Neuron (in vitro differentiated cells): ENCODE measurements around the gene GALNT3.
A peak's percentile ranks its signal among the peaks of the same experiment; 100 is the strongest.

Experiments used
- H2AFZ ChIP-seq: one replicate; pipeline ENCODE4 v1.6.1; 2013; ENCODE audit warnings: low read depth, mild to moderate bottlenecking, inconsistent platforms, low read length, moderate library complexity
- H3K27me3 ChIP-seq: one replicate; pipeline ENCODE4 v1.6.1; 2013; ENCODE audit warnings: low read length; ENCODE audit not compliant: insufficient read depth
- H3K36me3 ChIP-seq: one replicate; pipeline ENCODE4 v1.6.1; 2013; ENCODE audit warnings: low read length; ENCODE audit not compliant: insufficient read depth
- H3K4me1 ChIP-seq: one replicate; pipeline ENCODE4 v1.6.1; 2013; ENCODE audit warnings: low read length; ENCODE audit not compliant: insufficient read depth
- H3K4me3 ChIP-seq: 2 replicates; pipeline ENCODE4 v1.5.1; 2013; ENCODE audit warnings: mild to moderate bottlenecking, low read length, moderate library complexity
- H3K9me3 ChIP-seq: one replicate; pipeline ENCODE4 v1.6.1; 2013; ENCODE audit warnings: low read length

Gene GALNT3

DNA sequence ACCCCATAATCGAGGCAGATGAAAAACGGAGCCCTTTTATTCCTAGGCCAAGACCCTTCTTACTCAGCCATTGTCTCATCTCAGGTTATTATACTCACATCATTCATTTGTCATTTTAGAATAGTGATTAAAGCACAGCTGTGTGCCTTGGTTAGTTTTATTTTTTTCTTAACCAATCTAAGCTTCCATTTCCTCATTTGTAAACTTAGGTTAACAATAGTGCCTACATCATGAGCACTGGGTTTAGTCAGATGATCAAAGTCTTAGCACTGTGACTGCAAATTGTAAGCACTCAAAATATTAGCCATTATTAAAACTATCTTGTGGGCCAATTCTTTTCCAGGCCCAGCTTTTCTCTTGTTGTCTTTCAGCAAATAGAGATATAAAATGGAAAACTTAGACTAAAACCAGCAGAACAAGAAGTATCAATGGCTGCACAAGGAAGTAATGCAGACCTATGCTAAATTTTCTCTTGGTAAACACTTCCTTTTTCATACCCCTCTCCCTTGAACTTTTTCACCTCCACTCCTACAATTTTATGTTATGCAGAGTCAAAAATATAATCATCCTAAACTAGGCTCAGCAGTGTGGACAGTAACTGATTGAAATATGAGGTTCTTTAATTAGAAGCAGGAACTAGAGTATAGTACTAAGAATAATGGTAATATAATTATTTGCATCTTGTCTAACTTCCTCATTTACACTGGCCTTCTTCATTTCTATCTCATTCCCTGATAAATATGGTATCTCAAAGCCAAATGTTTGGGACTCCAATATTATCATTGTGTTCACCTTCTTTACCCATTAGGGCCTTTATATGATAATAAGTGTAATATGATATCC is 21.5 kb upstream of the GALNT3 start:
- no peak overlapping the region for H2AFZ ChIP-seq
- no peak overlapping the region for H3K4me3 ChIP-seq
- H3K36me3 ChIP-seq, result no peaks in the 10 kb centered on the region
- H3K4me1 ChIP-seq, result no peaks in the 10 kb centered on the region
- no peaks in the 10 kb centered on the region for H3K9me3 ChIP-seq
- no peaks in the 10 kb centered on the region for H3K27me3 ChIP-seq

DNA sequence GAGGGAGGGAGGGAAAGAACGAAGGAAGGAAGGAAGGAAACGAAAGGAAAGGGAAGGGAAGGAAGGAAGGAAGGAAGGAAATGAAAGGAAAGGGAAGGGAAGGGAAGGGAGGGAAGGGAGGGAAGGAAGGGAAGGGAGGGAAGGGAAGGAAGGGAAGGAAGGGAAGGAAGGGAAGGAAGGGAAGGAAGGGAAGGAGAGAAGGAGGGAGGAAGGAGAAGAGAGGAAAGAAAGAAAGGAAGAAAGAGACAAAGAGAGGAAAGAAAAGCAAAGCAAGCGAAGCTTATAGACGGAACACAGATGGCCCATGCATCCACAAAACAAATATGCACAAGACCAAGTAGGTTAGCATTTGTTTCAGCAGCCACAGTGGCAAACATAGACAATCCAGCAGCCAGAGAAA is 20.4 kb upstream of the GALNT3 start:
- Histone ChIP-seq H3K9me3 (no peaks in the 10 kb centered on the region), H3K4me3 (no peak overlapping the region), H3K27me3 (no peaks in the 10 kb centered on the region), H2AFZ (no peak overlapping the region), H3K36me3 (no peaks in the 10 kb centered on the region), H3K4me1 (no peaks in the 10 kb centered on the region)

DNA sequence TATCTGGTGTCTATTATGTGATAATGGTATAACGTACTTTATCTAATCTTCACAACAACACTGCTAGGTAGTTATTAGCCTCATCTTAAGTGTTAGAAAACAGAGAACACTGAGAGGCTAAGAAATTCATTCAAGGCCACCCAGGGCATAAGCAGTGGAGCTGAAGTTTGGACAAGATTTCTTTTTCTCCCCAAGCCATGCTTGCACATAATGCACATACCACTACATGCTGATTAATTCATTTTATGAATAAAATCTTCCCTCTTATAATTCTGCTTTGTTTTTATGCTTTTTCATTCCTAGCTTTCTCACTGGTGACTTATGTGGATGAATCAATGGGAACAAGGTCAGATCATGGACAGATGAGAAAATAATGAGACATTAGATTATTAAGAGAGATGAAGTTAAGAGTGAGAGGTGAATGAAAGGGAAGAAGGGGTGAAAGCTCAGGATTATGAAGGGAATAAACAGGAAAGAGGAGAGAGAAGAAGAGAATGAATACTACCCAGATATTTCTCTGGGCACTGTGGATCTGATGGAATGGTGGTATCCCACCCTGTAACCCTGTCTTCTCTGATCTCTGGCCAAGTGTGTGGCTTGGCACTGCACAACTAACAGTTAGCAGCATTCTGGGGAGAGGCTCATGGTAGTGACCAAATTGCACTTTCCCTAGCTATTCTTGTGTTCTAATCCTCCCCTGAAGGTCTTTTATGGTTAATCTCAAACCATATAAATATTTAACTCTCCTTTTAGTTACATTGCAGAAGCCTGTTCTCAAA is 17.7 kb upstream of the GALNT3 start:
- H3K36me3 ChIP-seq, result no peaks in the 10 kb centered on the region
- no peaks in the 10 kb centered on the region for H3K27me3 ChIP-seq
- H2AFZ ChIP-seq, result no peak overlapping the region
- H3K4me3 ChIP-seq, result no peak overlapping the region
- H3K4me1 ChIP-seq, result no peaks in the 10 kb centered on the region
- H3K9me3 ChIP-seq, result no peaks in the 10 kb centered on the region

DNA sequence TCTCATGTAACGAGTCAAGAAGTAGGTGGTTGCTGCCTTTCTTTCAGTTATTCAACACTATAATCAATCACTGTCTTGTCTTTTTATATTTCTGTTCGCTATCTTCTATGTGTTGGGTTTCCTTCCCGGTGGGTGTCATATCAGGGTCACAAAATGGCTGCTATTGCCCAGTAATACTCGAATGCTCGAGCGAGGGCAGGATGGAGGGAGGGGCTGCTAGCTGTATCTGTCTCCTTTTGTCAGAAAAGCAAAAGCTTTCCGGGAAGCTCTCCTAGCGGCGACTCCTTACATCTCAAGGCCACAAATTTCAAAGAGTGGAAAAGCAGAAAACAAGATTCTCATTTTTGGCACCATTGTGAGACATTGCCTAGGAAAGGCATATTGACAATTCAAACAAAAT is 16.4 kb upstream of the GALNT3 start:
- no peak overlapping the region for H2AFZ ChIP-seq
- H3K36me3 ChIP-seq, result no peaks in the 10 kb centered on the region
- no peaks in the 10 kb centered on the region for H3K9me3 ChIP-seq
- H3K4me3 ChIP-seq, result no peak overlapping the region
- no peaks in the 10 kb centered on the region for H3K27me3 ChIP-seq
- H3K4me1 ChIP-seq, result no peaks in the 10 kb centered on the region

DNA sequence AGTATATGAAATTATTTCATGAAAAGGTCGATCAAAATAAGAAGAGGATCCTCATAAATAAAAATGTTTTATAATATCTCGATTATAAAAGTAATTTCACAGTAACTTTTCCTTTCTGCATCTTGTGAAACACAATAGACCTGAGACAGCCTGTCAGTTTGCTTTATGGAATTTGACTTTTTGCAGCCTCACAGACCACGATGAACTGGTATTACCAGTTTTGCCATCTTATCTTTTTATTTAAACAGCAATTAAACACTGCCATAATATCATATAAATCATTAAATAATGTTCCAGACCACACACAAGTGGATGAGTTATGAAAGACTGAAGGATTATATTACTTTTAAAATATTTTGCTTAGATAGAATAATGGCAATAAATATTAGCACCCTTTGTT is 10.7 kb upstream of the GALNT3 start:
- no peak overlapping the region for H2AFZ ChIP-seq
- H3K9me3 ChIP-seq, result no peaks in the 10 kb centered on the region
- no peaks in the 10 kb centered on the region for H3K36me3 ChIP-seq
- H3K4me3 ChIP-seq, result no peak overlapping the region
- H3K27me3 ChIP-seq, result no peaks in the 10 kb centered on the region
- H3K4me1 ChIP-seq, result no peaks in the 10 kb centered on the region

DNA sequence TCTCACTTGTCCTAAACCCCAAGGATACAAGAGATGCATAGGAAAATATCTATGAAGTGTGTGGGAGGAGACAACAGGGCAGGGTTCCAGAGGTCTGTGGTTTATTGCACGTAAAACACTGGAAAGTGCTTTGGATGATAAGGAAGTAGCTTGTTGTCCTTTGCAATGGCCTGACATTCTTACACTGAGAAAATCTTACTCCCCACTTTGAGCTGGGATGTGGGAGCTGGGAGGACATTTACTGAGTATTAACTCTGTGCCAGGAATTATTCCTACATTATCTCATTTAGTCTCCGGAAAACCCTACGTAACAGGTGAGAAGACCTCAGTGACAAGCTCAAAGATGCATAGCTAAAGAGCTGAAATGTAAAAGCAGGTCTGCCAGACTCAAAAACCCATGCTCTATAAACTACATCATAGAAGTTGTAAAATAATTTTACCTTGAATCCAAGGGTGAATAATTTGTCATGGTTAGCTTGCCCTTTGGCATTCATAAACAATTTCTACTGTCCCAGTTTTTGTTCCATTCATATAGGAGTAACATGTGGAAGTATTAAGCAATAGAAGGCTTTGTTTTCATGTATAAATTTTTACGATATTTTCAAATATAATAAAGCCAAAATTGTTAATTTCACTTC is 9.2 kb upstream of the GALNT3 start:
- H2AFZ ChIP-seq, result no peak overlapping the region
- no peak overlapping the region for H3K4me3 ChIP-seq
- H3K36me3 ChIP-seq, result no peaks in the 10 kb centered on the region
- no peaks in the 10 kb centered on the region for H3K9me3 ChIP-seq
- H3K27me3 ChIP-seq, result no peaks in the 10 kb centered on the region
- H3K4me1 ChIP-seq, result no peaks in the 10 kb centered on the region

DNA sequence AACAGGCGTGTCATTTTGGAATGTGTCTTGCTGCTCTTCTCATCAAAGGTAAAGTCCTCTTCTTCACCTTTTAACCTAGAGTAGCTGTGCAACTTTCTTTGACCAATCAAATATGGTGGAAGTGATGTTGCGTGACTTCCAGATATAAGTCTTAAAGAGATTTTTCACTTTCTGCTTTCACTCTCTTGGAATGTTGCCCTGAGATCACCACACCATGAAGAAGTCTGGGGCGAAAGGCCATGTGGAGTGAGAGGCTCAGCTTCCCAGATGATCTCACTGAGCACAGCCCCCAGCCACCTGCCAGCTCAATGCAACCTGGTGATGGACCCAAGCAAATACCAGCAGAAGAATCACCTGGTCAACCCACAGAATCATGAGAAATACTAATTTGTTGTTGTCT is 7.1 kb upstream of the GALNT3 start:
- Histone ChIP-seq H2AFZ (no peak overlapping the region), H3K4me3 (no peak overlapping the region), H3K4me1 (no peaks in the 10 kb centered on the region), H3K36me3 (no peaks in the 10 kb centered on the region), H3K9me3 (no peaks in the 10 kb centered on the region), H3K27me3 (no peaks in the 10 kb centered on the region)

DNA sequence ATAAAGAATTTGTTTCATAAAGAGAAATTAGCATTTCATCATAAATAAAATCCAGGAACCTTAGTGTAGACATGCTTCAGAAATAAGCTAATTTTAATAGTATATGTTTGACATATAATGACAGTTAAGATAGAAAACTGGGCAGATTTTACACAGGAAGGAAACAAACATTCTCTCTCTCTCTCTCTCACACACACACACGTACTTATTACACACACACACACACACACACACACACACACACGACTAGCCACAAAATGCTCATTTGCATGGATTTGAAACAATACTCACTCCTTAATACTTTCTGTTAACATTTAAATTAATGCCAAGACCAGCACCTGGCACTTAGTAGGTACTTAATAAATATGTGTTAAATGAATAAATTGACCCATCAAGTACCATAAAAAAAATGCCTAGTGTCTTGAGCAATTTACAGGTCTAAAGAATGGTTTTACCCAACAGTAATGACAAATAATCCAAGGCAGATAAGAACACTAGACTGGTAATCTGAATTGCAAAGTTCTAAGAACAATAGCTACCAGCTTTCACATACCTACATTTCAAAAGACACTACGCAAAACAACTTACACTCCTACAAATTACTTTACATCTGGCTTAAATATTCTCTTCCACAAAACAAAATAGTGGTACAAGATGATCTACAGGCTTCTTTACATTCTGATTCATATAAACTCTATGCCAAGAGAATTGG is 2.9 kb upstream of the GALNT3 start:
- Histone ChIP-seq H3K9me3 (peaks cover 6% of the 10 kb centered on the region), H3K4me1 (no peaks in the 10 kb centered on the region), H2AFZ (no peak overlapping the region), H3K27me3 (peaks cover 9% of the 10 kb centered on the region), H3K4me3 (no peak overlapping the region), H3K36me3 (no peaks in the 10 kb centered on the region)

DNA sequence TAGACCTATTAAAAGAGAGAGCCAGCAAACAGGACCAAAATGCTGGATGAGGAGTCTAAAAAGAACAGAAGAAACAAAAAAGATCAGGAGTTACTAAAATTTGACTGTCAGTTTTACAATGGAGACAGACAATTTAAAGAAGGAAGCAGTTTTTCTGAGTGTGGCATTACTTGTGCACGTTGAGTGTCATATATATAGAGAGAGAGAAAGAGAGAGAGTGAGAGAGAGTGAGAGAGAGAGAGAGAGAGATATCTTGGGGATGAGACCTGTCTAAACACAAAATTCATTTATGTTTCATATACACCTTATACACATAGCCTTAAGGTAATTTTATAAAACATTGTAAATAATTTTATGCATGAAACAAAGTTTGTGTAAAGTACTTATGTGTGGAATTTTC is 2.1 kb upstream of the GALNT3 start:
- Histone ChIP-seq H2AFZ (no peak overlapping the region), H3K27me3 (peaks cover 9% of the 10 kb centered on the region), H3K9me3 (peaks cover 6% of the 10 kb centered on the region), H3K4me1 (no peaks in the 10 kb centered on the region), H3K36me3 (no peaks in the 10 kb centered on the region), H3K4me3 (no peak overlapping the region)

DNA sequence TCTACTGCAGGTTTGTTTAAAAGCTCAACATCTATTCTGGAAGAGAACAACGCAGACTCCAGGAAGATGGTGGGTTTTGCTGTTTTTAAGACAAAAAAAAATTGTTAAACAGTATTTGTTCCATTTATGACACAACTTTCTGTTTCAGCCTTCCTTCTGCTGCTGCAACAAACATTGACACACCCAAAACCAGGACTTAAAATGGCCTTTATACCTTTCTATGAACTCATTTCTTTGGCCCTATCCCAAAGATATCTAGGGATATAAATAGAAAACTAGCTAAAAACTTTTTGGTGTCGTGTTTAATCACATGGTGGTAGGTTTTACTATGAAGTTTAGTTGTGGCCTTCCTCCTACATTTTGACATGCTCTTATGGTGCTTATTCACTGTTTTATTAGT is 964 bp upstream of the GALNT3 start:
- H3K4me3 ChIP-seq, result no peak overlapping the region
- peaks cover 6% of the 10 kb centered on the region for H3K9me3 ChIP-seq
- no peaks in the 10 kb centered on the region for H3K4me1 ChIP-seq
- no peak overlapping the region for H2AFZ ChIP-seq
- no peaks in the 10 kb centered on the region for H3K36me3 ChIP-seq
- peaks cover 9% of the 10 kb centered on the region for H3K27me3 ChIP-seq

DNA sequence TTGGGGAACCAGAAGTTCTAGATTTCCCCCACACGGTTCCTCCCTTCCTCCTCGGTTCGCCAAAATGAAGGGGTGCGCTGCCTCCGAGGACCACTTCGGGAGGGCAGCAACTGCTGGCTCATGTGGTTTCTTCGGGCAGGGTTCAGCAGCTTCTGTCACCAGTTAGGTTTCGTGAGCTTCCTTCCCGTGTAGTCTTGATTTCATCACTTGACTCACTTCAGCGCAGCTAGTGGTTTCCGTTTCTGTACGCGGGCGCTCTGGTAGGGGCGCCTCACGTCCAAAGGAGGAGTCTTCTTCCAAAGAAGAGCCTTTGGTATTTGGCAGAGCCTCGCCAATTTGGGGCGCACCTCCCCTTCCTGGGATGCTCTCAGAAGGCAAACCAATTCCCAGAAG is 485 bp upstream of the GALNT3 start:
- no peak overlapping the region for H2AFZ ChIP-seq
- H3K9me3 ChIP-seq, result peaks cover 6% of the 10 kb centered on the region
- H3K4me1 ChIP-seq, result no peaks in the 10 kb centered on the region
- H3K27me3 ChIP-seq, result peaks cover 9% of the 10 kb centered on the region
- H3K36me3 ChIP-seq, result no peaks in the 10 kb centered on the region
- H3K4me3 ChIP-seq, result peak overlapping the region; percentile 37

DNA sequence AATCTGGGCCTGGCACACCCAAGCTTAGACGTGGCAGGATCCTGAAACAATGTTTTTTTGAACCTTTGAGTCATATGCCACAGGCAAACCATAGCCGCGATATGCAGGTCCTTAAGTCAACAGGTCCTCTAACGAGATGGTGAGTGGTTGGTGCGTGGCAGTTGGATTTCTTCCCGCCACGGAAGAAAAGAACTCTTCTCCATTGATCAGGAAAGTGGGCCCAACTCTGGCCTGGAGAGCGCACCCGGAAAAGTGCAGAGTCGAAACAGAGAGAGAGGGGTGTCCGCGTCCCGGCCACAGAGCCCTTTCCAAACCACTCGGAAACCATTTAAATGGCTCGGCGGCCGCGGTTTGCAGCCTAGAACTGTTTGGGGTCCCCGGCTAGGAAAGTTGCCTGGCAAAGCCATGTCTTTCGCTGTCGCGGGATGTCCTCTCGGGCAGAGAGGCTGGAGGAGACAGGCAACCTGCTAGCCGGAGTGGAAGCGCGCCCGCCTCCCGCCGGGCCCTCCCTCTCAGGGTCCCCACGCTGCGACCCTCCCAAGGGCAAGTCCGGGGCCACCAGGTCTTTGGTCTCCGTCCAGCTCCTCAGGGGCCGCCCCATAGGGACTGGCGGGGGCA is 777 bp downstream of the GALNT3 start:
- Histone ChIP-seq H3K36me3 (no peaks in the 10 kb centered on the region), H3K4me1 (no peaks in the 10 kb centered on the region), H3K9me3 (peaks cover 6% of the 10 kb centered on the region), H2AFZ (peak overlapping the region; percentile 14), H3K27me3 (peaks cover 9% of the 10 kb centered on the region), H3K4me3 (no peak overlapping the region)
